ENCODE results near the gene NDUFAF8.

The NDUFAF8 gene

GRCh38 chr17:81267390-81268067 is 28.4 kb downstream of the NDUFAF8 start:
- no peak overlapping the region for H3K9ac ChIP-seq (ENCODE audit: low read length)
- H3K79me2 ChIP-seq (ENCODE audit: insufficient read depth, low read length) = no peaks in the 10 kb centered on the region
- H2AFZ ChIP-seq (ENCODE audit: low read depth, low read length, severe bottlenecking) = no peak overlapping the region
- H3K36me3 ChIP-seq (ENCODE audit: low read length) = no peaks in the 10 kb centered on the region
- no peaks in the 10 kb centered on the region for H3F3A ChIP-seq (ENCODE audit: insufficient read depth)
- H3K27ac ChIP-seq (ENCODE audit: low read depth, low read length) = no peak overlapping the region
- H3K4me3 ChIP-seq (ENCODE audit: insufficient read depth, low read length, poor library complexity, severe bottlenecking) = no peak overlapping the region
- no peak overlapping the region for H3K4me2 ChIP-seq (ENCODE audit: low read depth, low read length, poor library complexity, severe bottlenecking)
- no peaks in the 10 kb centered on the region for H4K20me1 ChIP-seq (ENCODE audit: low read depth, low read length)
- no peaks in the 10 kb centered on the region for H3K9me3 ChIP-seq (ENCODE audit: insufficient read depth, low read length)
- no peaks in the 10 kb centered on the region for H3K9me2 ChIP-seq (replicated peaks; ENCODE audit: insufficient read depth, low read length)
- H3K27me3 ChIP-seq (ENCODE audit: low read length) = no peaks in the 10 kb centered on the region
- no peak for TF ChIP-seq CTCF (IDR thresholded peaks at IDR 0.05; ENCODE audit: insufficient read depth, low read length, poor library complexity, severe bottlenecking)
- no peak for TF ChIP-seq EZH2phosphoT487 (conservative IDR thresholded peaks at IDR 0.05; ENCODE audit: low read length)

- no peak overlapping the region for H3K4me3 ChIP-seq (ENCODE audit: insufficient read depth, low read length, poor library complexity, severe bottlenecking)
- H2AFZ ChIP-seq (ENCODE audit: low read depth, low read length, severe bottlenecking) = no peak overlapping the region
- no peaks in the 10 kb centered on the region for H3K36me3 ChIP-seq (ENCODE audit: low read length)
- no peak overlapping the region for H3K4me2 ChIP-seq (ENCODE audit: low read depth, low read length, poor library complexity, severe bottlenecking)
- H3F3A ChIP-seq (ENCODE audit: insufficient read depth) = no peaks in the 10 kb centered on the region
- H3K9me2 ChIP-seq (replicated peaks; ENCODE audit: insufficient read depth, low read length) = no peaks in the 10 kb centered on the region
- H3K27me3 ChIP-seq (ENCODE audit: low read length) = no peaks in the 10 kb centered on the region
- no peaks in the 10 kb centered on the region for H3K79me2 ChIP-seq (ENCODE audit: insufficient read depth, low read length)
- H3K9me3 ChIP-seq (ENCODE audit: insufficient read depth, low read length) = no peaks in the 10 kb centered on the region
- H3K27ac ChIP-seq (ENCODE audit: low read depth, low read length) = no peak overlapping the region
- no peak overlapping the region for H3K9ac ChIP-seq (ENCODE audit: low read length)
- TF ChIP-seq EZH2phosphoT487 (conservative IDR thresholded peaks at IDR 0.05; ENCODE audit: low read length) (no peak), CTCF (IDR thresholded peaks at IDR 0.05; ENCODE audit: insufficient read depth, low read length, poor library complexity, severe bottlenecking) (no peak)
- H4K20me1 ChIP-seq (ENCODE audit: low read depth, low read length) = no peaks in the 10 kb centered on the region
Measured at GRCh38 chr17:81270279-81270678, 31.2 kb downstream of the NDUFAF8 start.

- H3K9ac ChIP-seq (ENCODE audit: low read length) = no peak overlapping the region
- H3K4me2 ChIP-seq (ENCODE audit: low read depth, low read length, poor library complexity, severe bottlenecking) = no peak overlapping the region
- TF ChIP-seq CTCF (IDR thresholded peaks at IDR 0.05; ENCODE audit: insufficient read depth, low read length, poor library complexity, severe bottlenecking) (no peak), EZH2phosphoT487 (conservative IDR thresholded peaks at IDR 0.05; ENCODE audit: low read length) (no peak)
- H3K9me3 ChIP-seq (ENCODE audit: insufficient read depth, low read length) = no peaks in the 10 kb centered on the region
- H2AFZ ChIP-seq (ENCODE audit: low read depth, low read length, severe bottlenecking) = no peak overlapping the region
- H3K79me2 ChIP-seq (ENCODE audit: insufficient read depth, low read length) = no peaks in the 10 kb centered on the region
- H3K4me3 ChIP-seq (ENCODE audit: insufficient read depth, low read length, poor library complexity, severe bottlenecking) = no peak overlapping the region
- no peaks in the 10 kb centered on the region for H3K27me3 ChIP-seq (ENCODE audit: low read length)
- no peaks in the 10 kb centered on the region for H4K20me1 ChIP-seq (ENCODE audit: low read depth, low read length)
- H3F3A ChIP-seq (ENCODE audit: insufficient read depth) = no peaks in the 10 kb centered on the region
- H3K27ac ChIP-seq (ENCODE audit: low read depth, low read length) = no peak overlapping the region
- H3K9me2 ChIP-seq (replicated peaks; ENCODE audit: insufficient read depth, low read length) = no peaks in the 10 kb centered on the region
- H3K36me3 ChIP-seq (ENCODE audit: low read length) = no peaks in the 10 kb centered on the region
Measured at GRCh38 chr17:81271226-81271625, 32.1 kb downstream of the NDUFAF8 start.
